Karpas-422 (cell line): ENCODE measurements around the gene LRRC61. TPM values are rescaled to one million over a fixed set of nuclear protein-coding genes. Genes with fewer than 3 reads are reported as not detected.
"Not testable (repeated sequence)": the region's sequence is repeated elsewhere in the genome, so short reads cannot be mapped to it uniquely, and the experiment has no call there.

Experiments
- DNase-seq: peaks from one replicate; pipeline ENCODE4 v3.0.0-alpha.2; 2015
- H2AFZ ChIP-seq: fragments of 200-600 bp; sonication (generic); 2 replicates; pipeline ENCODE4 v1.6.1; 2014; ENCODE audit warnings: antibody characterized with exemption, low read length, mixed read lengths
- H3K27ac ChIP-seq: fragments of 200-600 bp; sonication (generic); 2 replicates; pipeline ENCODE4 v1.5.1; 2014; ENCODE audit warnings: mild to moderate bottlenecking, low read length, moderate library complexity
- H3K27me3 ChIP-seq: fragments of 200-600 bp; sonication (generic); 2 replicates; pipeline ENCODE4 v1.6.1; 2014; ENCODE audit warnings: low read length, mixed read lengths
- H3K36me3 ChIP-seq: fragments of 200-600 bp; sonication (generic); 2 replicates; pipeline ENCODE4 v1.6.1; 2014; ENCODE audit warnings: low read length, mixed read lengths; ENCODE audit not compliant: insufficient read depth
- H3K4me1 ChIP-seq: fragments of 200-600 bp; sonication (generic); 2 replicates; pipeline ENCODE4 v1.6.1; 2014; ENCODE audit warnings: mild to moderate bottlenecking, low read length, mixed read lengths
- H3K4me2 ChIP-seq: fragments of 200-600 bp; sonication (generic); 2 replicates; pipeline ENCODE4 v1.6.1; 2014; ENCODE audit warnings: low read length, low read depth, mild to moderate bottlenecking; ENCODE audit not compliant: poor library complexity, severe bottlenecking
- H3K4me3 ChIP-seq: fragments of 200-600 bp; sonication (generic); 2 replicates; pipeline ENCODE4 v1.5.1; 2014; ENCODE audit warnings: mild to moderate bottlenecking, antibody characterized with exemption, low read length, mixed read lengths
- H3K79me2 ChIP-seq: fragments of 200-600 bp; sonication (generic); 2 replicates; pipeline ENCODE4 v1.6.1; 2014; ENCODE audit warnings: mild to moderate bottlenecking, low read length, mixed read lengths
- H3K9ac ChIP-seq: fragments of 200-600 bp; sonication (generic); 2 replicates; pipeline ENCODE4 v1.6.0; 2014; ENCODE audit warnings: low read length
- H3K9me2 ChIP-seq: fragments of 200-600 bp; sonication (generic), shearing (Covaris generic); replicated peaks from 2 replicates; pipeline ENCODE4 v1.6.0; 2014; ENCODE audit warnings: mild to moderate bottlenecking, low read length, moderate library complexity; ENCODE audit not compliant: insufficient read depth
- H3K9me3 ChIP-seq: fragments of 300-700, 200-600 bp; sonication (generic); 2 replicates; pipeline ENCODE4 v1.6.1; 2014; ENCODE audit warnings: low read length, mixed read lengths
- H4K20me1 ChIP-seq: fragments of 200-600 bp; sonication (generic); 2 replicates; pipeline ENCODE4 v1.6.1; 2014; ENCODE audit warnings: mild to moderate bottlenecking, antibody characterized with exemption, low read length, low read depth; ENCODE audit not compliant: insufficient read depth
- total RNA-seq: library from RNA; depleted of rRNA; stranded (reverse); fragments of >200 nt; shearing (Covaris generic); gene quantifications from 2 replicates; pipeline ENCODE4 v1.2.3, GENCODE V29; 2014; ENCODE audit warnings: low replicate concordance

LRRC61 gene
- total RNA-seq, 1 experiment from 2014 or later: 4.1 TPM

- not testable (repeated sequence) for H3K9me3 ChIP-seq, H3K4me3 ChIP-seq, H3K79me2 ChIP-seq, H3K36me3 ChIP-seq, H3K27ac ChIP-seq, H3K9ac ChIP-seq, DNase-seq, H3K4me2 ChIP-seq, H3K27me3 ChIP-seq, H4K20me1 ChIP-seq, H3K4me1 ChIP-seq, H2AFZ ChIP-seq, H3K9me2 ChIP-seq
Measured at GRCh38 chr7:150287815-150288214, 35.3 kb upstream of the LRRC61 start.

GRCh38 chr7:150288816-150289215, 34.3 kb upstream of the LRRC61 start:
- not testable (repeated sequence) for H3K9me2 ChIP-seq, H3K36me3 ChIP-seq, H3K79me2 ChIP-seq, DNase-seq, H3K9me3 ChIP-seq, H3K4me3 ChIP-seq, H3K9ac ChIP-seq, H2AFZ ChIP-seq, H3K4me2 ChIP-seq, H3K27ac ChIP-seq, H3K27me3 ChIP-seq, H4K20me1 ChIP-seq, H3K4me1 ChIP-seq

GRCh38 chr7:150290317-150290716, 32.8 kb upstream of the LRRC61 start:
- H3K4me1 ChIP-seq, H3K79me2 ChIP-seq, H3K9ac ChIP-seq, H3K9me2 ChIP-seq, H3K9me3 ChIP-seq, H3K27ac ChIP-seq, H3K4me3 ChIP-seq, H4K20me1 ChIP-seq, H3K36me3 ChIP-seq, H2AFZ ChIP-seq, H3K27me3 ChIP-seq, DNase-seq, H3K4me2 ChIP-seq: not testable (repeated sequence)

- H2AFZ ChIP-seq, H3K4me3 ChIP-seq, H3K27ac ChIP-seq, H3K27me3 ChIP-seq, H3K9ac ChIP-seq, H3K9me2 ChIP-seq, H3K79me2 ChIP-seq, H3K36me3 ChIP-seq, H3K9me3 ChIP-seq, H3K4me2 ChIP-seq, DNase-seq, H3K4me1 ChIP-seq, H4K20me1 ChIP-seq: not testable (repeated sequence)
Measured at GRCh38 chr7:150295027-150295426, 28.1 kb upstream of the LRRC61 start.

GRCh38 chr7:150295614-150296013, 27.5 kb upstream of the LRRC61 start:
- H3K4me3 ChIP-seq, H3K4me2 ChIP-seq, DNase-seq, H3K79me2 ChIP-seq, H3K36me3 ChIP-seq, H4K20me1 ChIP-seq, H3K9ac ChIP-seq, H3K9me2 ChIP-seq, H3K27ac ChIP-seq, H3K27me3 ChIP-seq, H2AFZ ChIP-seq, H3K9me3 ChIP-seq, H3K4me1 ChIP-seq: not testable (repeated sequence)

- not testable (repeated sequence) for H3K36me3 ChIP-seq, H3K27ac ChIP-seq, H2AFZ ChIP-seq, H3K27me3 ChIP-seq, H3K4me2 ChIP-seq, H3K4me3 ChIP-seq, H3K79me2 ChIP-seq, DNase-seq, H3K4me1 ChIP-seq, H3K9ac ChIP-seq, H3K9me3 ChIP-seq, H4K20me1 ChIP-seq, H3K9me2 ChIP-seq
Measured at GRCh38 chr7:150296802-150297201, 26.4 kb upstream of the LRRC61 start.

GRCh38 chr7:150297978-150298377, 25.2 kb upstream of the LRRC61 start:
- not testable (repeated sequence) for H3K27me3 ChIP-seq, H3K4me2 ChIP-seq, H3K4me1 ChIP-seq, H2AFZ ChIP-seq, DNase-seq, H3K27ac ChIP-seq, H3K9ac ChIP-seq, H3K36me3 ChIP-seq, H4K20me1 ChIP-seq, H3K4me3 ChIP-seq, H3K9me2 ChIP-seq, H3K9me3 ChIP-seq, H3K79me2 ChIP-seq

- not testable (repeated sequence) for H3K9ac ChIP-seq, H3K9me3 ChIP-seq, H3K27ac ChIP-seq, DNase-seq, H3K4me1 ChIP-seq, H2AFZ ChIP-seq, H3K4me2 ChIP-seq, H3K4me3 ChIP-seq, H4K20me1 ChIP-seq, H3K27me3 ChIP-seq, H3K36me3 ChIP-seq, H3K9me2 ChIP-seq, H3K79me2 ChIP-seq
Measured at GRCh38 chr7:150302908-150303310, 20.2 kb upstream of the LRRC61 start.

GRCh38 chr7:150304499-150305258, 18.5 kb upstream of the LRRC61 start:
- not testable (repeated sequence) for H3K9ac ChIP-seq, H4K20me1 ChIP-seq, H3K79me2 ChIP-seq, DNase-seq, H3K9me3 ChIP-seq, H3K27ac ChIP-seq, H3K4me2 ChIP-seq, H3K27me3 ChIP-seq, H3K36me3 ChIP-seq, H3K9me2 ChIP-seq, H3K4me3 ChIP-seq, H3K4me1 ChIP-seq, H2AFZ ChIP-seq
